HTR-8/SVneo (cell line): ENCODE measurements around the gene TBC1D10B.
A peak's percentile ranks its signal among the peaks of the same experiment; 100 is the strongest.
"Not testable (repeated sequence)": the region's sequence is repeated elsewhere in the genome, so short reads cannot be mapped to it uniquely, and the experiment has no call there.

ENCODE experiments used
- DNase-seq: peaks from one replicate; pipeline ENCODE4 v3.0.0; 2011; ENCODE audit warnings: low spot score, mixed read lengths; ENCODE audit not compliant: insufficient read length
- FAIRE-seq: peaks from 2 replicates; lab custom pipeline; 2011; peaks lifted over from hg19 to GRCh38; lab: Jason Lieb, UNC

The TBC1D10B gene

GRCh38 chr16:30398661-30399434, 28.6 kb upstream of the TBC1D10B start:
- DNase-seq, result no peak
- no peak for FAIRE-seq

GRCh38 chr16:30397776-30398660, 27.7 kb upstream of the TBC1D10B start:
- DNase-seq, result no peak
- FAIRE-seq, result no peak

GRCh38 chr16:30397056-30397455, 26.8 kb upstream of the TBC1D10B start:
- no peak for FAIRE-seq
- DNase-seq, result no peak

- DNase-seq, FAIRE-seq: not testable (repeated sequence)
Measured at GRCh38 chr16:30396627-30397026, 26.3 kb upstream of the TBC1D10B start.

GRCh38 chr16:30395992-30396585, 25.8 kb upstream of the TBC1D10B start:
- no peak for FAIRE-seq

GRCh38 chr16:30395155-30395991, 25.1 kb upstream of the TBC1D10B start, which contains the start of gene ZNF48:
ZNF48 (plus strand) TSS chr16:30395420; CDS start chr16:30395795, 375 bp downstream.
- DNase-seq (peak; percentile 78), FAIRE-seq (peak; percentile 20)

More at GRCh38 chr16:30395992-30396585, 25.8 kb upstream of the TBC1D10B start:
- DNase-seq, result no peak

GRCh38 chr16:30394592-30395154, 24.4 kb upstream of the TBC1D10B start:
- FAIRE-seq (no peak), DNase-seq (no peak)

GRCh38 chr16:30383521-30383920, 13.2 kb upstream of the TBC1D10B start:
- DNase-seq, result no peak
- FAIRE-seq, result no peak

GRCh38 chr16:30382111-30382881, 12.0 kb upstream of the TBC1D10B start, which contains the start of gene SEPTIN1:
SEPTIN1 (minus strand) TSS chr16:30382561; CDS start chr16:30382542, 19 bp downstream.
- FAIRE-seq, result no peak

GRCh38 chr16:30381291-30382041, 11.2 kb upstream of the TBC1D10B start:
- FAIRE-seq (no peak), DNase-seq (no peak)

More at GRCh38 chr16:30382111-30382881, 12.0 kb upstream of the TBC1D10B start, which contains the start of gene SEPTIN1:
- DNase-seq, result no peak

- no peak for DNase-seq
- FAIRE-seq, result no peak
Measured at GRCh38 chr16:30380803-30381208, 10.5 kb upstream of the TBC1D10B start.

GRCh38 chr16:30380072-30380802, 9.9 kb upstream of the TBC1D10B start:
- FAIRE-seq (no peak), DNase-seq (no peak)

- FAIRE-seq, result no peak
Measured at GRCh38 chr16:30379158-30379783, 9.0 kb upstream of the TBC1D10B start.

GRCh38 chr16:30378236-30379157, 8.2 kb upstream of the TBC1D10B start:
- peak; percentile 95 for DNase-seq
- peak; percentile 87 for FAIRE-seq

More at GRCh38 chr16:30379158-30379783, 9.0 kb upstream of the TBC1D10B start:
- DNase-seq, result no peak

- DNase-seq (peak; percentile 87), FAIRE-seq (peak; percentile 93)
Measured at GRCh38 chr16:30377812-30378235, 7.5 kb upstream of the TBC1D10B start.
